Measurements from ENCODE around the gene ARID4B.
"Not testable (repeated sequence)": the region's sequence is repeated elsewhere in the genome, so short reads cannot be mapped to it uniquely, and the experiment has no call there.

DNA sequence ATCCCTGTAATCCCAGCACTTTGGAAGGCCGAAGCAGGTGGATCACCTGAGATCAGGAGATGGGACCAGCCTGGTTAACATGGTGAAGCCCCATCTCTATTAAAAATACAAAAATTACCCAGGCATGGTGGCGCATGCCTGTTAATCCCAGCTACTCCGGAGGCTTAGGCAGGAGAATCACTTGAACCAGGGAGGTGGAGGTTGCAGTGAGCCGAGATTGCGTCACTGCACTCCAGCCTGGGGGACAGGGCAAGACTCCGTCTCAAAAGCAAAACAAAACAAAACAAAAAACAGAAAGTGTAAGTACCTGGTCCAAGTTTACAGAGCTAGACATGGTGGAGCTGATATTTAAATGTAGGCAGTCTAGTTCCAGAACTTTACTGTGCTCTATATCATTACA, 69.9 kb downstream of the ARID4B start:
- TF ChIP-seq, protein P1, sequence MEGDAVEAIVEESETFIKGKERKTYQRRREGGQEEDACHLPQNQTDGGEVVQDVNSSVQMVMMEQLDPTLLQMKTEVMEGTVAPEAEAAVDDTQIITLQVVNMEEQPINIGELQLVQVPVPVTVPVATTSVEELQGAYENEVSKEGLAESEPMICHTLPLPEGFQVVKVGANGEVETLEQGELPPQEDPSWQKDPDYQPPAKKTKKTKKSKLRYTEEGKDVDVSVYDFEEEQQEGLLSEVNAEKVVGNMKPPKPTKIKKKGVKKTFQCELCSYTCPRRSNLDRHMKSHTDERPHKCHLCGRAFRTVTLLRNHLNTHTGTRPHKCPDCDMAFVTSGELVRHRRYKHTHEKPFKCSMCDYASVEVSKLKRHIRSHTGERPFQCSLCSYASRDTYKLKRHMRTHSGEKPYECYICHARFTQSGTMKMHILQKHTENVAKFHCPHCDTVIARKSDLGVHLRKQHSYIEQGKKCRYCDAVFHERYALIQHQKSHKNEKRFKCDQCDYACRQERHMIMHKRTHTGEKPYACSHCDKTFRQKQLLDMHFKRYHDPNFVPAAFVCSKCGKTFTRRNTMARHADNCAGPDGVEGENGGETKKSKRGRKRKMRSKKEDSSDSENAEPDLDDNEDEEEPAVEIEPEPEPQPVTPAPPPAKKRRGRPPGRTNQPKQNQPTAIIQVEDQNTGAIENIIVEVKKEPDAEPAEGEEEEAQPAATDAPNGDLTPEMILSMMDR (IDR thresholded peaks at IDR 0.05) = not testable (repeated sequence)
- TF ChIP-seq POLR2A (IDR thresholded peaks at IDR 0.05) = not testable (repeated sequence)

Measured in heart left ventricle (tissue), 13 donors.